Duodenal mucosa (tissue), 2 donors: Measurements from ENCODE around the gene MRPL17.
A peak's percentile ranks its signal among the peaks of the same experiment; 100 is the strongest.

ENCODE experiments used
- H3K27ac ChIP-seq: one replicate; pipeline ENCODE4 v1.7.0; 2013; ENCODE audit warnings: low read depth, low read length
- H3K27me3 ChIP-seq, 2 donors: one replicate each; pipeline ENCODE4 v1.7.0; 2013; ENCODE audit warnings: low read length in 2 of 2, control low read depth in 1 of 2; ENCODE audit not compliant: insufficient read depth in 2 of 2, control insufficient read depth in 1 of 2
- H3K36me3 ChIP-seq, 2 donors: one replicate each; pipeline ENCODE4 v1.7.0; 2013; ENCODE audit warnings: low read length in 2 of 2, control low read depth in 1 of 2; ENCODE audit not compliant: insufficient read depth in 2 of 2, control insufficient read depth in 1 of 2
- H3K4me1 ChIP-seq, 2 donors: one replicate each; pipeline ENCODE4 v1.7.0; 2013; ENCODE audit warnings: low read length in 2 of 2, control low read depth in 1 of 2; ENCODE audit not compliant: insufficient read depth in 2 of 2, control insufficient read depth in 1 of 2
- H3K4me3 ChIP-seq, 2 donors: one replicate each; pipeline ENCODE4 v1.7.0; 2013; ENCODE audit warnings: low read length in 2 of 2, low read depth in 1 of 2
- H3K9ac ChIP-seq, 2 donors: one replicate each; pipeline ENCODE4 v1.7.0; 2013; ENCODE audit warnings: low read length in 2 of 2, low read depth in 1 of 2
- H3K9me3 ChIP-seq, 2 donors: one replicate each; pipeline ENCODE4 v1.7.0; 2013; ENCODE audit warnings: low read length in 2 of 2, control low read depth in 1 of 2; ENCODE audit not compliant: control insufficient read depth in 1 of 2

The MRPL17 gene

GRCh38 chr11:6636480-6636879 is 46.7 kb downstream of the MRPL17 start:
- Histone ChIP-seq H3K9ac (no peak overlapping the region), H3K4me1 (peaks cover 27 to 35% of the 10 kb centered on the region in 2 donors), H3K4me3 (no peak overlapping the region), H3K9me3 (no peaks in the 10 kb centered on the region), H3K36me3 (peaks cover 0 to 10% of the 10 kb centered on the region in 2 donors), H3K27me3 (no peaks in the 10 kb centered on the region), H3K27ac (no peak overlapping the region)

- H3K9ac ChIP-seq = peak overlapping the region in 1 of 2 donors; percentile 9
- H3K9me3 ChIP-seq = no peaks in the 10 kb centered on the region
- peaks cover 0 to 6% of the 10 kb centered on the region in 2 donors for H3K36me3 ChIP-seq
- no peaks in the 10 kb centered on the region for H3K27me3 ChIP-seq
- peaks cover 27 to 35% of the 10 kb centered on the region in 2 donors for H3K4me1 ChIP-seq
- H3K4me3 ChIP-seq = no peak overlapping the region
- H3K27ac ChIP-seq = peak overlapping the region; percentile 39
Observed at GRCh38 chr11:6635082-6635932, 47.8 kb downstream of the MRPL17 start.

- Histone ChIP-seq H3K27ac (no peak overlapping the region), H3K9me3 (no peaks in the 10 kb centered on the region), H3K36me3 (peaks cover 0 to 6% of the 10 kb centered on the region in 2 donors), H3K27me3 (no peaks in the 10 kb centered on the region), H3K4me3 (no peak overlapping the region), H3K9ac (no peak overlapping the region), H3K4me1 (peaks cover 27 to 34% of the 10 kb centered on the region in 2 donors)
Observed at GRCh38 chr11:6634534-6634933, 48.6 kb downstream of the MRPL17 start.

GRCh38 chr11:6633422-6634408 is 49.4 kb downstream of the MRPL17 start:
- Histone ChIP-seq H3K4me1 (peaks cover 27 to 28% of the 10 kb centered on the region in 2 donors), H3K9ac (no peak overlapping the region), H3K27ac (no peak overlapping the region)

DNA sequence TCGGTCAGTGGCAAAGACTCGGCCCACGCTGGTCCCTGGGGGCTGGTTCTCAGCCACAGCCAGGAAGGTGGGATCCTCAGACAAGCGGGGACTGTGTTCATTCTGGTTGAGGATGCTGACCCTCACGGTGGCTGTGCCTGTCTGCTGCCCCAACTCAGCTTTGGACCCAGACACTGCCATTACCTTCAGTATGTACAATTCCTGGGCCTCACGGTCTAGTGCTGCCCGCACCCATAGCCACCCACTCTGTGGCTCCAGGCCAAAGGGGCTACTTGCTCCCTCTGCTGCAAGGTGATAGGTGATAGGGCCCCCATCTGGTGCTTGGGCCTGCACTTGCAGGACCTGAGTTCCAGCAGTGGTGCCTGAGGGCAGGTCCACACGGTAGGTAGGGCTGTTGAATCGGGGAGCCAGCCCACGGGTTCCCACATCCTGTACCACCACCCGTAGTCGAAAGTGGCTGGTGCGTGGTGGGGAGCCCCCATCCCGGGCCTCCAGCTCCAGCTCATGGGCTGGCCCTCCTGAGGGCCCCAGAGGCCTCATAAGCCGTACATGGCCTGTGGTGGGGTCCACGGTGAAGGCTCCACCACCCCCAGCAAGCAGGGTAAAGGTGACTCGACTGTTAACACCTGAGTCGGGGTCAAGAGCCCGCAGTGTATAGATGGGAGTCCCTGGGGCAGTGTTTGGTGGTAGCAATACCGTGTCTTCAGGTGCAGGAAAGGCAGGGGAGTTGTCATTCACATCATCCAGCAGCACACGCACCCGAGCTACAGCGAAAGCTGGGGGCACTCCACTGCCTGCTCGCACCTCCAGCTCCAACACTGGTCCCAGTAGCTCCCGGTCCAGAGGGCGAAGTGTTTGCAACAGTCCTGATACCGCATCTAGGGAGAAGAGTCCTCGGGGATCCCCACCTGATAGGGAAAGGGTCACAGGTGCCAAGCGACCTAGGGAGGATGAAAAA is 50.7 kb downstream of the MRPL17 start:
- no peak overlapping the region for H3K4me3 ChIP-seq
- no peaks in the 10 kb centered on the region for H3K27me3 ChIP-seq
- H3K9me3 ChIP-seq = no peaks in the 10 kb centered on the region
- no peak overlapping the region for H3K9ac ChIP-seq
- peaks cover 0 to 14% of the 10 kb centered on the region in 2 donors for H3K36me3 ChIP-seq
- H3K4me1 ChIP-seq = peaks cover 21 to 25% of the 10 kb centered on the region in 2 donors
- H3K27ac ChIP-seq = no peak overlapping the region

More at GRCh38 chr11:6633422-6634408, 49.4 kb downstream of the MRPL17 start:
- Histone ChIP-seq H3K27me3 (no peaks in the 10 kb centered on the region), H3K36me3 (peaks cover 0 to 10% of the 10 kb centered on the region in 2 donors), H3K9me3 (no peaks in the 10 kb centered on the region), H3K4me3 (no peak overlapping the region)

DNA sequence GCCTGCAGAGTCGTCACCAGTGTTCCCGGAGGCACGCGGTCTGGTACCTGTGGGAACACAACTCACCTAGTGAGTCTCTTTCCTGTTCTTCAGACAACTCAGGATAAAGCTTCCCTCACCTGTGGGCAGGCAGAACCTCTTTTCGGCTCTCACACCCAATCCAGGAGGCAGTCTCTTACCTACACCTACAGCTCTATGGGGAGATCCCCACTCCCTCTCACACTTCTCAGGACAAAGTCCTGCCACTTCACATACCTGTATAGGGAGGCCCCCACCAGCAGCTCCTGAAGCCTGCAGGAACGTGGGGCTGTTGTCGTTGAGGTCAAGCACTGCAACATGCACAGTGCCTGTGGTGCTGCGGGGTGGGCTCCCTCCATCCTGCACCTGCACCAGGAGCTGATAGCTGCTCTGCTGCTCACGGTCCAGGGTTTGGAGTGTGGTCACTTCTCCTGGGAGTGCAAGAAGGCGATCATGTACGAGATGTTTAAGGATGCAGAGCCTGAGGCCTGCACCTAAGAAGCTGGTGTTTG is 51.7 kb downstream of the MRPL17 start:
- Histone ChIP-seq H3K27me3 (no peaks in the 10 kb centered on the region), H3K4me3 (no peak overlapping the region), H3K9ac (no peak overlapping the region), H3K36me3 (peaks cover 0 to 23% of the 10 kb centered on the region in 2 donors), H3K9me3 (no peaks in the 10 kb centered on the region), H3K27ac (no peak overlapping the region), H3K4me1 (peaks cover 24 to 27% of the 10 kb centered on the region in 2 donors)

- Histone ChIP-seq H3K36me3 (peaks cover 5 to 30% of the 10 kb centered on the region in 2 donors), H3K4me1 (peaks cover 17 to 26% of the 10 kb centered on the region in 2 donors), H3K27me3 (no peaks in the 10 kb centered on the region), H3K9ac (no peak overlapping the region), H3K4me3 (peak overlapping the region; percentile 45 to 53), H3K27ac (no peak overlapping the region), H3K9me3 (no peaks in the 10 kb centered on the region)
Observed at GRCh38 chr11:6630632-6631291, 52.4 kb downstream of the MRPL17 start.
